NCI-H187 (cell line): ENCODE results near the gene ADARB2.
"Not testable (repeated sequence)": the region's sequence is repeated elsewhere in the genome, so short reads cannot be mapped to it uniquely, and the experiment has no call there.

Experiments used
- DNase-seq, 2 experiments: peaks; one replicate each; lab custom pipeline; 2025; lab: John Stamatoyannopoulos, UW

ADARB2 gene

GRCh38 chr10:1170867-1171180 lies 566.5 kb downstream of the ADARB2 start:
- DNase-seq: no peak

GRCh38 chr10:1169981-1170866 lies 567.1 kb downstream of the ADARB2 start:
- DNase-seq: no peak

GRCh38 chr10:1169186-1169885 lies 568.0 kb downstream of the ADARB2 start:
- no peak for DNase-seq

DNA sequence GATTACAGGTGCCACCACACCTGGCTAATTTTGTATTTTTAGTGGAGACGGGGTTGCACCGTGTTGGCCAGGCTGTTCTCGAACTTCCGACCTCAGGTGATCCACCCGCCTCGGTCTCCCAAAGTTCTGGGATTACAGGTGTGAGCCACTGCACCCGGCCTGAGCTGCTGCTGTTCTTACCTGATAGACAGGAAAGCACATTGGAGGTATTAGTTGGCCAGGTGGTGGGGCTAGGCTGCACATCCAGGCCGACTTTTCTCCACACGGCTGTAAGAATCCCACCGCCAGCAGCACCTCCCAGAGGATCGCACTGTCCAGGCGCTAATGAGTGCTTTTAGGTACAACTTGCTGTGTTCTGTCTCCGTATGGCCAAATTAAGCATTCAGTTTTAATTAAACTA lies 568.6 kb downstream of the ADARB2 start:
- DNase-seq: no peak

- no peak for DNase-seq
These were observed 570.5 kb downstream of the ADARB2 start for GRCh38 chr10:1166828-1167275.

- no peak for DNase-seq
These were observed 571.1 kb downstream of the ADARB2 start for GRCh38 chr10:1166101-1166827.

DNA sequence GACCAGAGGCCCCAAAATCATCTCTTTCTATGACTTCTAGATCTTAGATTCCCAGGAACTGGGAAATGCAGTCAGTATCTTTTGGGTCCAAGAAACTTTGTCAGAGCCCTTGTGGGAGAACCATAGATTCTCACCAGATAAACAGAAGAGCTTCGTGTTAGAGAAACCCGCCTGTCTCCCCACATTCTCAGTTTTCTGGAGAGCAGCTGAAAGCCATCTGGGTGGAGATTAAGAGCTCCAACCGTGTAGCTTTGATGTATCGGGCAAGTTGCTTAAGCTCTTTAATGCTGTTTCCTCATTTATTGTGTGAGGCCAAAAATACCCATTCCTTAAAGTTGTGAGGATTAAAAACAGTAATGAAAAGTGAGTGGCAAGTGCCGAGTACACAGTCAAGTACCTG lies 573.5 kb downstream of the ADARB2 start:
- no peak for DNase-seq

DNA sequence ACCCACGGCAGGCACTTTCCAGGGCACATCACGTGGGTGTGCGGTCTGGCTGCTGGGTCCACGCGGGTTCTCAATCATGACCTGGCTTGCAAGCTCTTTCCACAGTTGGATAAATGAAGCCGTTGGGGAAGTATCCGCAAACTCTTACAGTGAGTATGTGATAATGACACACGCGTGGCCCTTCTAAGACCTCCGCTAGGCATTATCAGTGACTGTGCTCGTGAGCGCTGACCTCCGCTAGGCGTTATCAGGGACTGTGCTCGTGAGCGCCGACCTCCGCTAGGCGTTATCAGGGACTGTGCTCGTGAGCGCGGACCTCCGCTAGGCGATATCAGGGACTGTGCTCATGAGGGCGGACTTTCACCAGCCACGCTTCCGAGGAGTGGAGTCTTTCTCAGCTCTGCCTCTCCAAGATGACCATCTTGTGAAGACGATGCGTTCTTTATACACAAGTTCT lies 574.1 kb downstream of the ADARB2 start:
- no peak for DNase-seq

GRCh38 chr10:1162481-1163203 lies 574.7 kb downstream of the ADARB2 start:
- no peak for DNase-seq

- not testable (repeated sequence) for DNase-seq
These were observed 576.0 kb downstream of the ADARB2 start for GRCh38 chr10:1161315-1161673.

GRCh38 chr10:1160561-1161314 lies 576.6 kb downstream of the ADARB2 start:
- DNase-seq: no peak

DNA sequence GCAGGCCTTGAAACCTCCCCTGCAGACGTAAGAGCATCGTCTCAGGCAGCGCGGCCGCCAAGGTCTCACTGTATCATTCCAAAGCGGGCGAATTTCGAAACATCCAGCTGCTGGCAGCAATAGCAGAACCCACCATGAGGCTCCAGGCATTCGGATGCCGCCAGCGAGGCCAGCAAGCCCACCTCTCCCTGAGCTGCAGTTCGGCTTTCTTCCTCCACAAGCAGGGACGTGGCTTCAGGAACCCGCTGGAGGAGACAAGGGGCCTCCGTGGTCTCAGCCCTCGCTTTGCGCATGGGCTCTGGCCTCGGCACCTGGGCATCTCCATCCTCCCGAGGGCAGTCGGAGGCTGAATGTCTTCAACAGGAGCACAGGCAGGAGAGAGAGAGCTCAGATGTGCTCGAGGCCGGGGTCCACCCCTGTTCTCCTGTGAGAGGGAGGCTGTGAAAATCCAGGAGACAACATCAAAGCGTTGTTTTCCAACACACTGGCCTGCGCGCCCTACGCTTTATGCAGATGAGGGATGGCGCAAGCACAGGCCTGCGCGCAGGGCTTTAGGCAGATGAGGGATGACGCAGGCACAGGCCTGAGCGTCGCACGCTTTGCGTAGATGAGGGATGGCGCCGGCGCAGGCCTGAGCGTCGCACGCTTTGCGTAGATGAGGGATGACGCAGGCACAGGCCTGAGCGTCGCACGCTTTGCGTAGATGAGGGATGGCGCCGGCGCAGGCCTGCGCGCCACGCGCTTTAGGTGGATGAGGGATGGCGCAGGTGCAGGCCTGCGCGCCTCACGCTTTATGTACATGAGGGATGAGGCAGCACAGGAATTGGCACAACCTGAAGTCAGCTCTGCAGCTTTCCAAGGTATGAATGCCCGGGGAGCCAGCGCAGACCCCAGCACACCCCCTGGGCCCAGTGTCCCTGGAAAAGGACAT lies 577.9 kb downstream of the ADARB2 start:
- DNase-seq: no peak

- not testable (repeated sequence) for DNase-seq
These were observed 578.8 kb downstream of the ADARB2 start for GRCh38 chr10:1158536-1158935.

GRCh38 chr10:1158066-1158465 lies 579.3 kb downstream of the ADARB2 start:
- no peak for DNase-seq

GRCh38 chr10:1157615-1157933 lies 579.8 kb downstream of the ADARB2 start:
- no peak for DNase-seq

GRCh38 chr10:1156921-1157614 lies 580.3 kb downstream of the ADARB2 start:
- DNase-seq: no peak

GRCh38 chr10:1156616-1156886 lies 580.8 kb downstream of the ADARB2 start:
- no peak for DNase-seq

DNA sequence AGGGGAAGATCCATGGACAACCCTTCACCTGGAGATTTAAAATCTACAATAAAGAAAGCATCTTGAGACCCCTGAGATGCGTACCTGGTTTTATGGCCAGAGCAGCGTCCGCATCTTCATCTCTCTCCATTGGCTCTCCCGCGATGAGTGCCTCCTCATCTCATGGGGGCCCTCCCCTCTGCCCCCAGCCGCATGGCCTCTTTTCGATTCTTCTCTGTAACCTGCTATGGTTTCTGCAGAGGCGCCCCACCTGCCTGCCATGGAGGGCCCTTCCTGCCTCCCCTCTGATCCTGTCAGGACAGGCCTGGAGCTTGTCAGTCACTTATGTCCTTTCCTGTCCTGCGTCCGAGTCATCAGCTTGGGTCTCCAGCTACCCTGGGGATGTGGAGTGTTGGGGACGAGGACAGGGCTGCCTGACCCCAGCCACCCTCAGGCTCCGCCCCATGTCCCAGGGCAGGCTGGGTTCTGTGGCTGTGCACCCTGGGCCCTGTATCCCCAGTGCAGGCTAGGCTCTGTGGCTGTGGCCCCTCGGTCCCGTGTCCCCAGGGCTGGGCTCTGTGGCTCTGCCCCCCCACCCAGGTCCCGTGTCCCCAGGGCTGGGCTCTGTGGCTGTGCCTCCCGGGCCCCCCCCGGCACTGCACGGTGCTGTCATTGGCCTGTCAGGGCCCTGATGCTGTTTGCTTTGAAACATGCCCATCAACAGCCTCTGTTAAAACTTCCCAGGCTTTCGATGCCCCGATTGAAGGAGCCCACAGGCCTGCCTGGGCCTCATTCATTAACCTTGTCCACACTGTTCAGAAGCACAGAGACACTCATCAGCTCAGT lies 581.3 kb downstream of the ADARB2 start:
- DNase-seq: no peak
